Parathyroid adenoma (tissue), 2 donors: ENCODE data around the gene PPP1R1A.

ENCODE experiments used
- H2AFZ ChIP-seq: fragments of 300-600 bp; sonication (generic); one replicate; pipeline ENCODE4 v1.7.0; 2017; ENCODE audit warnings: antibody characterized with exemption, mild to moderate bottlenecking
- H3K27ac ChIP-seq: fragments of 300-600 bp; sonication (generic); one replicate; pipeline ENCODE4 v1.7.0; 2017
- H3K27me3 ChIP-seq: fragments of 300-600 bp; sonication (generic); one replicate; pipeline ENCODE4 v1.7.0; 2017; ENCODE audit warnings: low read length; ENCODE audit not compliant: control insufficient read depth, insufficient read depth
- H3K36me3 ChIP-seq: fragments of 300-600 bp; sonication (generic); one replicate; pipeline ENCODE4 v1.7.0; 2017; ENCODE audit warnings: low read length; ENCODE audit not compliant: control insufficient read depth, insufficient read depth
- H3K4me1 ChIP-seq: fragments of 300-600 bp; sonication (generic); one replicate; pipeline ENCODE4 v1.7.0; 2017; ENCODE audit warnings: control low read depth
- H3K4me2 ChIP-seq: fragments of 300-600 bp; sonication (generic); one replicate; pipeline ENCODE4 v1.7.0; 2017; ENCODE audit warnings: low read length
- H3K4me3 ChIP-seq: fragments of 300-600 bp; sonication (generic); one replicate; pipeline ENCODE4 v1.7.0; 2017; ENCODE audit warnings: low read depth, low read length
- H3K79me2 ChIP-seq: fragments of 300-600 bp; sonication (generic); one replicate; pipeline ENCODE4 v1.7.0; 2017; ENCODE audit warnings: control low read depth
- H3K9ac ChIP-seq: fragments of 300-600 bp; sonication (generic); one replicate; pipeline ENCODE4 v1.7.0; 2017; ENCODE audit warnings: mild to moderate bottlenecking
- H3K9me3 ChIP-seq: fragments of 300-600 bp; sonication (generic); one replicate; pipeline ENCODE4 v1.7.0; 2017; ENCODE audit warnings: low read length; ENCODE audit not compliant: control insufficient read depth
- TF ChIP-seq, protein P1 (sequence below): fragments of 300-600 bp; sonication (generic); IDR thresholded peaks from one replicate; pipeline ENCODE4 v1.7.0; 2017; ENCODE audit warnings: antibody characterized with exemption, mild to moderate bottlenecking
- donor health status: primary hyperparathyroidism.

Gene PPP1R1A

DNA sequence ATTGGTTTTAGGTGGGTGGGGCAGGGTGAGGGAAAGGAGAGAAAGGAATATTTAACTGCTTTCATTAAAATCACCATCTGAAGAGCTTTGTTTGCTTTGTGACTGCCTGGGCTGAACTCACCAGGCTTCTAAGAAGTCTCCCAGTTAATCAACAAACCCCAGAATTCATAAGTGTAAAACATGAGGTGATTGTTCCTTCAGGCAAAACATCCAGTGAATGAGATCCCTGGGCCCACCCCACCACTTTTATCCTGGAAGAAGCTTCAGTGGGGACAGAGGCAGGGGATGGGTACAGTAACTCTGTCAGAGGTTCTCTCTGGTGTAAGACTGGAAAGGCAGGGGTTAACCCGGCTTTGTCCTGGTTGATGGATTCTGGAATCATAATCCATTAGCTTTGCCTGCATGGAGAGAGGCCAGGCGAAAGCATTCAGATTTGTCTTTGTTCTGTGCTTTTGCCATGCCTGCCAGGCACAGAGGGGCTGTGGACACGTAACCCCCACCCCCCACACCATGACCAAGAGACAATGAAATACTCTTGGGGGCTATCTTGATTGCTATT, 22.4 kb downstream of the PPP1R1A start:
- no peak overlapping the region for H3K9ac ChIP-seq
- no peaks in the 10 kb centered on the region for H3K36me3 ChIP-seq
- H3K9me3 ChIP-seq, result no peaks in the 10 kb centered on the region
- no peaks in the 10 kb centered on the region for H3K79me2 ChIP-seq
- H3K4me1 ChIP-seq, result peaks cover 3% of the 10 kb centered on the region
- H3K4me3 ChIP-seq, result no peak overlapping the region
- H2AFZ ChIP-seq, result no peak overlapping the region
- no peaks in the 10 kb centered on the region for H3K27me3 ChIP-seq
- no peak overlapping the region for H3K27ac ChIP-seq
- no peak overlapping the region for H3K4me2 ChIP-seq
- TF ChIP-seq, protein P1, sequence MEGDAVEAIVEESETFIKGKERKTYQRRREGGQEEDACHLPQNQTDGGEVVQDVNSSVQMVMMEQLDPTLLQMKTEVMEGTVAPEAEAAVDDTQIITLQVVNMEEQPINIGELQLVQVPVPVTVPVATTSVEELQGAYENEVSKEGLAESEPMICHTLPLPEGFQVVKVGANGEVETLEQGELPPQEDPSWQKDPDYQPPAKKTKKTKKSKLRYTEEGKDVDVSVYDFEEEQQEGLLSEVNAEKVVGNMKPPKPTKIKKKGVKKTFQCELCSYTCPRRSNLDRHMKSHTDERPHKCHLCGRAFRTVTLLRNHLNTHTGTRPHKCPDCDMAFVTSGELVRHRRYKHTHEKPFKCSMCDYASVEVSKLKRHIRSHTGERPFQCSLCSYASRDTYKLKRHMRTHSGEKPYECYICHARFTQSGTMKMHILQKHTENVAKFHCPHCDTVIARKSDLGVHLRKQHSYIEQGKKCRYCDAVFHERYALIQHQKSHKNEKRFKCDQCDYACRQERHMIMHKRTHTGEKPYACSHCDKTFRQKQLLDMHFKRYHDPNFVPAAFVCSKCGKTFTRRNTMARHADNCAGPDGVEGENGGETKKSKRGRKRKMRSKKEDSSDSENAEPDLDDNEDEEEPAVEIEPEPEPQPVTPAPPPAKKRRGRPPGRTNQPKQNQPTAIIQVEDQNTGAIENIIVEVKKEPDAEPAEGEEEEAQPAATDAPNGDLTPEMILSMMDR, result no peak

DNA sequence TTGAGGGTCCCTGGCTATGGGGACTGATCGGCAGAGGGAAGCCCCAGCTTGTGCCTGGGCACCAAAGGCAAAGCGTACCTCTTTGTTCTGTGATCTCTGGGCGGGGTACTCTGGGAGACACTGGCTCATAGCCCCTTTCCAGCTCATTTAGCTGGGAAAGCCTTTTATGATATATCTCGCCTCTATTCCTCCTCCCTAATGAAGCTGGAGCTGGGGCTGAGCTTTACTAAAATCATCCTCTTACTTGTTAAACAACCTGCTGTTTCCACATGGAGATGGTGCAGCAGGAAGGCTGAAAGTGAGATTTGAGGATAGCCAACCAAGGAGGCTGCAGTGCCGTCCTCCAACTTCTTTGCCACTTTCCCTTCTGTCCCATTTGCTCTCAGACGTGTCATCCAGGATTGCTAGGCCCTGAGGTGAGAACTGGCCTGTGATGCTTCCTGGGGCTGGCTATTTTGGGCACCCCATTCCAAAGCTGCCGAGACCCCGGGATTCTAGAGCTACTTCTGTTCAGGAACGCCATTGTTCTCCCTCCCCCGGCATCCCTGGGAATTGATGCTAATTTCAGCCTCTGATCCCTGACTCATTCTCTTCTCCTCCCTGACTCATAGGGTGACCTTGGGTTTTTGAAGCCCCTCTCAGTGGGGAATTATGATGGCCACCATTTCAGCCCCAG, 23.0 kb downstream of the PPP1R1A start:
- Histone ChIP-seq H3K79me2 (no peaks in the 10 kb centered on the region), H2AFZ (no peak overlapping the region), H3K27ac (no peak overlapping the region), H3K4me1 (peaks cover 5% of the 10 kb centered on the region), H3K9ac (no peak overlapping the region), H3K4me3 (no peak overlapping the region), H3K27me3 (no peaks in the 10 kb centered on the region), H3K4me2 (no peak overlapping the region), H3K9me3 (no peaks in the 10 kb centered on the region), H3K36me3 (no peaks in the 10 kb centered on the region)
- TF ChIP-seq, protein P1, result no peak

DNA sequence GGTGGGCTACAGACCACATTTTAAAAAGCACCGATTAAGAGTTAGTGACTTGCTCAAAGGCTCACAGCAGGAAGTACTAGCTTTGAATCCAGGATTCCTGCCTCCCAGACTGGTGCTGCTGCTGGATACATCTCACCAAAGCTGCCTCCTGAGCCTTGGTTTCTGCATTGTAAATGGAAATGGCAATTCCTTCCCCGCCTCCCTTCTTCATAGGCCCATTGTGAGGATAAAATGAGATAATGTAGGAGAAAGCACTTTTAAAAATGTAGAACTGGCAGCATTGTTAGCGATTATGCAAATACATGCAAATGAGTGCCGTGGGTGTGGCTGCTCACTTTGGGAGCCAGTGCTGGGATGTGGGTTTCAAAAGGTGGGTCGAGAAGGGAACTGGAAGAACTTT, 23.7 kb downstream of the PPP1R1A start:
- TF ChIP-seq, protein P1, result no peak
- H3K79me2 ChIP-seq, result no peaks in the 10 kb centered on the region
- H3K27ac ChIP-seq, result no peak overlapping the region
- no peak overlapping the region for H3K4me3 ChIP-seq
- no peaks in the 10 kb centered on the region for H3K36me3 ChIP-seq
- H3K4me1 ChIP-seq, result peaks cover 9% of the 10 kb centered on the region
- H2AFZ ChIP-seq, result no peak overlapping the region
- H3K4me2 ChIP-seq, result no peak overlapping the region
- H3K9ac ChIP-seq, result no peak overlapping the region
- H3K27me3 ChIP-seq, result no peaks in the 10 kb centered on the region
- no peaks in the 10 kb centered on the region for H3K9me3 ChIP-seq

DNA sequence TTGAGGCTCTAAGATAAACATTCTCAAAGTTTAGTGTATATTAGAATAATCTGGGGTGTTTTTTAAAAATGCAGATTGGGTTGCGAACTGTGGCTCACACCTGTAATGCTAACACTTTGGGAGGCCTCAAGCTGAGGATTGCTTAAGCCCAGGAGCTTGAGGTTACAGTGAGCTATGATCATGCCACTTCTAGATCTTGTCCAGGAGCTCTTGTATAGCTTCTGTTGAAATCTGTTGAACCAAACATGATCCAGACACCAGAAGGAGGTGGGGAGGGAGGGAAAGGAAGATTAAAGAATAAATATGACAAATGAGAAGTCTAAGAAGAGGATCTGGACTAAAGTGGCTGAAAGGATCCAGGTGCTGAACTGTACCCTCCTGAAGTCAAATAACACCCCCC, 24.7 kb downstream of the PPP1R1A start:
- H3K9me3 ChIP-seq, result no peaks in the 10 kb centered on the region
- H3K27ac ChIP-seq, result no peak overlapping the region
- TF ChIP-seq, protein P1, result no peak
- H3K36me3 ChIP-seq, result no peaks in the 10 kb centered on the region
- H3K9ac ChIP-seq, result no peak overlapping the region
- H3K4me1 ChIP-seq, result peaks cover 9% of the 10 kb centered on the region
- H2AFZ ChIP-seq, result no peak overlapping the region
- no peak overlapping the region for H3K4me2 ChIP-seq
- no peaks in the 10 kb centered on the region for H3K79me2 ChIP-seq
- H3K27me3 ChIP-seq, result no peaks in the 10 kb centered on the region
- no peak overlapping the region for H3K4me3 ChIP-seq
